NCI-H2196 treated with DMSO at 0.1 percent for 48 hours (cell line): ENCODE results near the gene PSMC4.

Source experiments
- DNase-seq: peaks from one replicate; lab custom pipeline; 2025; ENCODE audit not compliant: unreplicated experiment; lab: John Stamatoyannopoulos, UW

PSMC4 gene

DNA sequence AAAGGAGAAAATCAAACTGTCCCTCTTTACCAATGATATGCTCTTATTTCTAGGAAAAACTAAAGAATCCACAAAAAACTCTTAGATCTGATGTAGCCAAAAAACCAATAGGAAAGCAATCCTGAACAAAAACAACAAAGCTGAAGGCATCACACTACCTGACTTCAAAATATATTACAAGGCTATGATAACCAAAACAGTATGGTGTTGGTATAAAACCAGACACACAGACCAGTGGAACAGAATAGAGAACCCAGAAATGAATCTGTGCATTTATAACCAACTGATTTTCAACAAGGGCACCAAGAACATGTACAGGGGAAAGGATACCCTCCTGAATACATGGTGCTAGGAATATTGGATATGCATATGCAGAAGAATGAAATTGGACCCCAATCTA lies 16.2 kb downstream of the PSMC4 start:
- no peak for DNase-seq

- DNase-seq, result no peak
These were observed 16.6 kb downstream of the PSMC4 start for GRCh38 chr19:39987596-39987995.

GRCh38 chr19:39993605-39994004 lies 22.6 kb downstream of the PSMC4 start:
- DNase-seq, result no peak

DNA sequence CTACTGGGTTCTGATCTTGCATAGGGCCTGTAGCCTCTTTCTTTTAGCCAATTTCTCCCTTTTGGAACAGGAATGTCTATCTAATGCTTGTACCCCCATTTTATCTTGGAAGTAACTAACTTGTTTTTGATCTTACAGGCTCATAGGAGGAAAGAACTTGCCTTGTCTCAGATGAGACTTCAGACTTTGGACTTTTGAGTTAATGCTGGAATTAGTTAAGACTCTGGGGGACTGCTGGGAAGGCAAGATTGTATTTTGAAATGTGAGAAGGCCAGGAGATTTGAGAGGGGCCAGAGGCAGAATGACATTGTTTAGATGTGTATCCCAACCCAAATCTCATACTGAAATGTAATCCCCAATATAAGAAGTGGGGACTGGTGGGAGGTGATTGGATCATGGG lies 23.4 kb downstream of the PSMC4 start:
- no peak for DNase-seq

GRCh38 chr19:39995794-39996193 lies 24.8 kb downstream of the PSMC4 start:
- no peak for DNase-seq

- DNase-seq, result no peak
These were observed 25.3 kb downstream of the PSMC4 start for GRCh38 chr19:39996218-39996810.

DNA sequence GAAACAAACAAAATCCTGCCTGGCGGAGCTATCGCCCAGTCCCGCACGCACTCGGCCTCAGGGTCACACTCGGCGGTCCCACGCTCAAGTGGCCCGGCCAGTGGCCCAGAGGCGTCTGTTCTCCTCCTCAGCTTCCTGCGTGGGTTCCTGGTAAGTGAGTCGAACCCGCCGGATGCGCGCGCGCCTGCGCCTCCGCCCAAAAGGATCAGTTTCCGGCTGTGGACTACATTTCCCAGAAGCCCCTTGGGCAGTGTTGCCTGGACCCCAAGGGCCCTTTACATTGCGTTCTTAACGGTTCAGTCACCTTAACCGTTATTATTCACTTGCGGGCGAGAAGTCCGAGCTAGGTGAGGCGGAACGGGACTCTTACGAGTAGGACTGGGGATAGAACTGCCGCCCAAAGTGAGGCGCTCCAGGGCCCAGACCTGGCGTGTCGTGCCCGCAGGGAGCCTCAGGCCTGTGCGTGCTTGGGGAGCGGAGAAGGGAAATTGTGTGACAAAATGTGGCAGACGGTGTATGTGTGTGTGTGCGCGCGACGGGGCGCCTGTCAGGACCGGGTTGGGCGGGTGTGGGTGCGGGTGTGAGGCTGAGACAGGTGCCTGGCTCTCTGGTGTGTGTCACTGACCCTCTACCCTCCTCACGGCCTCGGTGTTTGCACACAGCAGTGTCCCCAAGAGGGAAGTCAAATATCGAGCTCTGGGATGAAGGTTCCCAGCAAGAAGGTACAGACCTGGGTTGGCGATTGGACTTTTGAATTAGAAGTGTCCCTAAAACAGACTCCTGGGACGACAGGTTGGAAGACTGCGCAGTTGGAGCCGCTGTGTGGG lies 26.1 kb downstream of the PSMC4 start, which contains the start of gene ZNF546:
Gene ZNF546 (plus strand): TSS at position 250 of the 827 bp plus-strand sequence. CDS start 1,267 bp downstream, outside the sequence.
- peak; percentile 61 for DNase-seq

DNA sequence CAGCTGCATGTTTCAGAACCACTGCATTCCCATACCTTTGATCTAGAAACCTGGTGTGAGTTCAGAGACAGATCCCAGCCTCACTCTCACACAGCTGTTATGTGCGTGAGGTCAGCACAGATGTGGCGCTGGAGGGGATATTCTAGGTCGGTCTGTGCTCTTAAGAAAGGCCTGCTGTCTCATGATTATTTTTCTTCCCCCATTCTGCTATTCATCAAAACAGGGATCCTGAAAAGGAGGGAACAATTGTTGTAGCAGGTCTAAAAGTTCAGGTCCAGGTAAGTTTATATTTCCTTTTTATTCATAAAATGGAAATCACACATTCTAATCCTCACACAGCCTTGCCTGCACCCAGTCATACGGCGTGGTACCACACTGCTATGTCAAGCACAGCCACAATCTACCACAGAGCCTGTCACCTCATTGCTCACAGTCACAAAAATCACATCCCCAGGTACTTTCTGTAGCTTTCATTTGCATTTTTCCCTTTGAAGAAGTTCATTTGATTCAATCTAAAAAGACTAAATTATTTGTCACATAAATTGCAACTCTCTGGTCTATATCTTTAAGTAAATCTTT lies 26.8 kb downstream of the PSMC4 start:
- DNase-seq, result no peak

- no peak for DNase-seq
These were observed 27.5 kb downstream of the PSMC4 start for GRCh38 chr19:39998501-39998900.

GRCh38 chr19:40005691-40006272 lies 34.8 kb downstream of the PSMC4 start:
- DNase-seq, result no peak

DNA sequence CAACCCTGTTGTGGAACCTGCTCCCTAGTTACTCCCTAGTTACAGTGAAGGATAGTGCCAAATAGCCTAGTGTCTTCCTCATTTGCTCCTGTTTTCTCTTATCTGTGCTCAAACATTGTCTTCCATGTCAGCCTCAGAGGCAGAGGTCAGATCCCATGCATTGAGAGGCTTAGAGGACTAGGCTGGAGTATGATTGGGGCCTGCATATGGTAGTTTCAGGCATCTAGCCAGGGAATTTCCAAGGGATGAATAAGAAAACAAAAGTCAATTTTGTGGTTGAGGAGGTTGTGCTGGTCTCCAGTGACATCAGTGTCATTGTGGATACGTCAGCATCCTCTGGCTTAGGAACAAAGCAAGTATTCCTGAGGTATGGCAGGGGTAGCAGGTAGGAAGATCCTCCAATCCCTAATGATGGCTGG lies 35.3 kb downstream of the PSMC4 start:
- no peak for DNase-seq

- no peak for DNase-seq
These were observed 38.7 kb downstream of the PSMC4 start for GRCh38 chr19:40009674-40010073.

DNA sequence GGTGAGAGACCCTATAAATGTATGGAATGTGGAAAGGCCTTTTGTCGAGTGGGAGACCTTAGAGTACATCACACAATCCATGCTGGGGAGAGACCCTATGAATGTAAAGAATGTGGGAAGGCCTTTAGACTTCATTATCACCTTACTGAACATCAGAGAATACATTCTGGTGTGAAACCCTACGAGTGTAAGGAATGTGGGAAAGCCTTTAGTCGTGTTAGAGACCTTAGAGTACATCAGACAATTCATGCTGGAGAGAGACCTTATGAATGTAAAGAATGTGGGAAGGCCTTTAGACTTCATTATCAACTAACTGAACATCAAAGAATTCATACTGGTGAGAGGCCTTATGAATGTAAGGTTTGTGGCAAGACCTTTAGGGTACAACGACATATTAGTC lies 43.0 kb downstream of the PSMC4 start:
- no peak for DNase-seq

DNA sequence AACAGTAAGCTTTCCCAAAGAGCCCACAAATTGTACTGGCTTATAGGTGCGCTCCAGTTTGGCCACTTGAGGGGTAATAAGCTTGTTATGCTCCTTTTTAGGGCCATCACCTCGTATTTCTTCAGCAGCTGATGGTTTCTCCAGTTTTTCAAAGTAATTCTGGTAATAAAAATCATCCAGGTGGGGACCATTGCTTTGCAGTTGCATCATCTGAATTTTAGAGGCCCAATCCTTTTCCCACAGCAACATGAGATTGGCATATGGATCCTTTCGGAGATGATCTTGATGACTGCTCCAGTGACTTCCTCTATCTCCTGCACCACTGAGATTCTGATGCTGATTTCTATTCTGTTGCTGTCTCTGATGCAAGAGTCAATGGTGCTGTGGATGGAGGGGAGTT lies 53.0 kb downstream of the PSMC4 start:
- no peak for DNase-seq

- no peak for DNase-seq
These were observed 55.1 kb downstream of the PSMC4 start for GRCh38 chr19:40025938-40026596.

- no peak for DNase-seq
These were observed 55.6 kb downstream of the PSMC4 start for GRCh38 chr19:40026597-40026970.
